ENCODE results near the gene FKBP7.
"Not testable (repeated sequence)": the region's sequence is repeated elsewhere in the genome, so short reads cannot be mapped to it uniquely, and the experiment has no call there.

FKBP7 gene

GRCh38 chr2:178449700-178450523 lies 28.5 kb downstream of the FKBP7 start:
- H3K9ac ChIP-seq (ENCODE audit: low read depth, low read length): peak overlapping the region; percentile 95
- peaks cover 14% of the 10 kb centered on the region; the same call in 1 of the 2 replicates for H3K36me3 ChIP-seq (ENCODE audit: insufficient read depth, low read length)
- peaks cover 3% of the 10 kb centered on the region; the same call in 1 of the 2 replicates for H3K4me1 ChIP-seq (ENCODE audit: insufficient read depth, low read length)
- H3K9me3 ChIP-seq (ENCODE audit: control insufficient read depth, insufficient read depth, low read length): no peaks in the 10 kb centered on the region

- Histone ChIP-seq H3K9ac (ENCODE audit: low read depth, low read length) (peak overlapping the region; percentile 95; the same call in 1 of the 2 replicates), H3K9me3 (ENCODE audit: control insufficient read depth, insufficient read depth, low read length) (no peaks in the 10 kb centered on the region), H3K36me3 (ENCODE audit: insufficient read depth, low read length) (peaks cover 16% of the 10 kb centered on the region; the same call in 1 of the 2 replicates)
Observed at GRCh38 chr2:178448968-178449661, 29.3 kb downstream of the FKBP7 start.

GRCh38 chr2:178441426-178441825 lies 37.0 kb downstream of the FKBP7 start:
- H3K9ac ChIP-seq (ENCODE audit: low read depth, low read length): no peak overlapping the region
- peaks cover 5% of the 10 kb centered on the region for H3K4me1 ChIP-seq (ENCODE audit: insufficient read depth, low read length)
- peaks cover 13% of the 10 kb centered on the region; the same call in 1 of the 2 replicates for H3K36me3 ChIP-seq (ENCODE audit: insufficient read depth, low read length)
- no peaks in the 10 kb centered on the region for H3K9me3 ChIP-seq (ENCODE audit: control insufficient read depth, insufficient read depth, low read length)

More at GRCh38 chr2:178448968-178449661, 29.3 kb downstream of the FKBP7 start:
- H3K4me1 ChIP-seq (ENCODE audit: insufficient read depth, low read length): peaks cover 3% of the 10 kb centered on the region; the same call in 1 of the 2 replicates

- no peaks in the 10 kb centered on the region for H3K9me3 ChIP-seq (ENCODE audit: control insufficient read depth, insufficient read depth, low read length)
- peaks cover 5% of the 10 kb centered on the region for H3K4me1 ChIP-seq (ENCODE audit: insufficient read depth, low read length)
- no peak overlapping the region for H3K9ac ChIP-seq (ENCODE audit: low read depth, low read length)
- peaks cover 8% of the 10 kb centered on the region; the same call in 1 of the 2 replicates for H3K36me3 ChIP-seq (ENCODE audit: insufficient read depth, low read length)
Observed at GRCh38 chr2:178436662-178437061, 41.7 kb downstream of the FKBP7 start.

GRCh38 chr2:178429336-178429735 lies 49.1 kb downstream of the FKBP7 start:
- no peaks in the 10 kb centered on the region for H3K4me1 ChIP-seq (ENCODE audit: insufficient read depth, low read length)
- peaks cover 5% of the 10 kb centered on the region; the same call in 1 of the 2 replicates for H3K36me3 ChIP-seq (ENCODE audit: insufficient read depth, low read length)
- H3K9ac ChIP-seq (ENCODE audit: low read depth, low read length): no peak overlapping the region
- no peaks in the 10 kb centered on the region for H3K9me3 ChIP-seq (ENCODE audit: control insufficient read depth, insufficient read depth, low read length)

- Histone ChIP-seq H3K9me3 (ENCODE audit: control insufficient read depth, insufficient read depth, low read length) (no peaks in the 10 kb centered on the region), H3K36me3 (ENCODE audit: insufficient read depth, low read length) (0 out of 2 replicates have a peak, but pooled peaks cover 4% of the 10 kb centered on the region), H3K9ac (ENCODE audit: low read depth, low read length) (no peak overlapping the region), H3K4me1 (ENCODE audit: insufficient read depth, low read length) (no peaks in the 10 kb centered on the region)
Observed at GRCh38 chr2:178428396-178428806, 50.0 kb downstream of the FKBP7 start.

GRCh38 chr2:178427458-178427857 lies 50.9 kb downstream of the FKBP7 start:
- Histone ChIP-seq H3K9me3 (ENCODE audit: control insufficient read depth, insufficient read depth, low read length) (no peaks in the 10 kb centered on the region; the same call in 1 of the 2 replicates), H3K36me3 (ENCODE audit: insufficient read depth, low read length) (0 out of 2 replicates have a peak, but pooled peaks cover 4% of the 10 kb centered on the region)

GRCh38 chr2:178426388-178426787 lies 52.0 kb downstream of the FKBP7 start:
- Histone ChIP-seq H3K36me3 (ENCODE audit: insufficient read depth, low read length) (0 out of 2 replicates have a peak, but pooled peaks cover 4% of the 10 kb centered on the region), H3K9me3 (ENCODE audit: control insufficient read depth, insufficient read depth, low read length) (no peaks in the 10 kb centered on the region; the same call in 1 of the 2 replicates), H3K9ac (ENCODE audit: low read depth, low read length) (no peak overlapping the region), H3K4me1 (ENCODE audit: insufficient read depth, low read length) (no peaks in the 10 kb centered on the region)

More at GRCh38 chr2:178427458-178427857, 50.9 kb downstream of the FKBP7 start:
- no peak overlapping the region for H3K9ac ChIP-seq (ENCODE audit: low read depth, low read length)
- no peaks in the 10 kb centered on the region for H3K4me1 ChIP-seq (ENCODE audit: insufficient read depth, low read length)

- H3K9ac ChIP-seq (ENCODE audit: low read depth, low read length): no peak overlapping the region
- H3K4me1 ChIP-seq (ENCODE audit: insufficient read depth, low read length): no peaks in the 10 kb centered on the region
- H3K9me3 ChIP-seq (ENCODE audit: control insufficient read depth, insufficient read depth, low read length): no peaks in the 10 kb centered on the region; the same call in 1 of the 2 replicates
- H3K36me3 ChIP-seq (ENCODE audit: insufficient read depth, low read length): 0 out of 2 replicates have a peak, but pooled peaks cover 4% of the 10 kb centered on the region
Observed at GRCh38 chr2:178425255-178425827, 53.1 kb downstream of the FKBP7 start.

- H3K4me1 ChIP-seq (ENCODE audit: insufficient read depth, low read length); H3K9me3 ChIP-seq (ENCODE audit: control insufficient read depth, insufficient read depth, low read length); H3K9ac ChIP-seq (ENCODE audit: low read depth, low read length); H3K36me3 ChIP-seq (ENCODE audit: insufficient read depth, low read length): not testable (repeated sequence)
Observed at GRCh38 chr2:178423746-178424145, 54.7 kb downstream of the FKBP7 start.

GRCh38 chr2:178422097-178422496 lies 56.3 kb downstream of the FKBP7 start:
- Histone ChIP-seq H3K9me3 (ENCODE audit: control insufficient read depth, insufficient read depth, low read length) (no peaks in the 10 kb centered on the region; the same call in 1 of the 2 replicates), H3K36me3 (ENCODE audit: insufficient read depth, low read length) (no peaks in the 10 kb centered on the region), H3K4me1 (ENCODE audit: insufficient read depth, low read length) (no peaks in the 10 kb centered on the region), H3K9ac (ENCODE audit: low read depth, low read length) (no peak overlapping the region)

GRCh38 chr2:178420463-178420999 lies 57.9 kb downstream of the FKBP7 start:
- Histone ChIP-seq H3K36me3 (ENCODE audit: insufficient read depth, low read length) (no peaks in the 10 kb centered on the region), H3K9me3 (ENCODE audit: control insufficient read depth, insufficient read depth, low read length) (no peaks in the 10 kb centered on the region; the same call in 1 of the 2 replicates), H3K9ac (ENCODE audit: low read depth, low read length) (no peak overlapping the region), H3K4me1 (ENCODE audit: insufficient read depth, low read length) (no peaks in the 10 kb centered on the region)

GRCh38 chr2:178419123-178419522 lies 59.3 kb downstream of the FKBP7 start:
- H3K36me3 ChIP-seq (ENCODE audit: insufficient read depth, low read length): no peaks in the 10 kb centered on the region
- H3K4me1 ChIP-seq (ENCODE audit: insufficient read depth, low read length): peaks cover 3% of the 10 kb centered on the region; the same call in 1 of the 2 replicates
- H3K9ac ChIP-seq (ENCODE audit: low read depth, low read length): no peak overlapping the region
- H3K9me3 ChIP-seq (ENCODE audit: control insufficient read depth, insufficient read depth, low read length): no peaks in the 10 kb centered on the region; the same call in 1 of the 2 replicates

GRCh38 chr2:178418426-178418825 lies 60.0 kb downstream of the FKBP7 start:
- no peak overlapping the region for H3K9ac ChIP-seq (ENCODE audit: low read depth, low read length)
- no peaks in the 10 kb centered on the region; the same call in 1 of the 2 replicates for H3K9me3 ChIP-seq (ENCODE audit: control insufficient read depth, insufficient read depth, low read length)
- H3K36me3 ChIP-seq (ENCODE audit: insufficient read depth, low read length): no peaks in the 10 kb centered on the region
- peaks cover 3% of the 10 kb centered on the region; the same call in 1 of the 2 replicates for H3K4me1 ChIP-seq (ENCODE audit: insufficient read depth, low read length)

Data from ES-I3 (cell line).